Prostate gland (tissue), 2 donors: ENCODE results near the gene MKNK1.

Experiments
- POLR2A ChIP-seq: fragments of 450-650 bp; IDR thresholded peaks from one replicate; pipeline ENCODE4 v1.6.1; 2016; ENCODE audit warnings: antibody characterized with exemption, mild to moderate bottlenecking
- POLR2AphosphoS5 ChIP-seq: sonication (generic); formaldehyde crosslinking; IDR thresholded peaks from one replicate; pipeline ENCODE4 v1.6.1; 2017; ENCODE audit warnings: antibody characterized with exemption
- TF ChIP-seq, protein P1 (sequence below), 4 experiments: fragments of 200-600 bp in 2 of 4; fragments of 450-650 bp in 2 of 4; sonication (generic) in 2 of 4; IDR thresholded peaks; 1 replicate in 3 of 4; 2 replicates in 1 of 4; pipeline ENCODE4 v1.5.1; 2016 to 2019; ENCODE audit warnings: antibody characterized with exemption in 4 of 4, mild to moderate bottlenecking in 2 of 4, moderate library complexity in 2 of 4

- no peak for TF ChIP-seq POLR2AphosphoS5
- TF ChIP-seq, protein P1, sequence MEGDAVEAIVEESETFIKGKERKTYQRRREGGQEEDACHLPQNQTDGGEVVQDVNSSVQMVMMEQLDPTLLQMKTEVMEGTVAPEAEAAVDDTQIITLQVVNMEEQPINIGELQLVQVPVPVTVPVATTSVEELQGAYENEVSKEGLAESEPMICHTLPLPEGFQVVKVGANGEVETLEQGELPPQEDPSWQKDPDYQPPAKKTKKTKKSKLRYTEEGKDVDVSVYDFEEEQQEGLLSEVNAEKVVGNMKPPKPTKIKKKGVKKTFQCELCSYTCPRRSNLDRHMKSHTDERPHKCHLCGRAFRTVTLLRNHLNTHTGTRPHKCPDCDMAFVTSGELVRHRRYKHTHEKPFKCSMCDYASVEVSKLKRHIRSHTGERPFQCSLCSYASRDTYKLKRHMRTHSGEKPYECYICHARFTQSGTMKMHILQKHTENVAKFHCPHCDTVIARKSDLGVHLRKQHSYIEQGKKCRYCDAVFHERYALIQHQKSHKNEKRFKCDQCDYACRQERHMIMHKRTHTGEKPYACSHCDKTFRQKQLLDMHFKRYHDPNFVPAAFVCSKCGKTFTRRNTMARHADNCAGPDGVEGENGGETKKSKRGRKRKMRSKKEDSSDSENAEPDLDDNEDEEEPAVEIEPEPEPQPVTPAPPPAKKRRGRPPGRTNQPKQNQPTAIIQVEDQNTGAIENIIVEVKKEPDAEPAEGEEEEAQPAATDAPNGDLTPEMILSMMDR (IDR thresholded peaks at IDR 0.05) = no peak
- no peak for TF ChIP-seq POLR2A
Measured at GRCh38 chr1:46569116-46569515, 35.0 kb downstream of the MKNK1 start.
